ENCODE results near the gene AHCYL2. TPM values are rescaled to one million over a fixed set of nuclear protein-coding genes. Genes with fewer than 3 reads are reported as not detected.
"Not testable (repeated sequence)": the region's sequence is repeated elsewhere in the genome, so short reads cannot be mapped to it uniquely, and the experiment has no call there.

The AHCYL2 gene
- total and polyA plus RNA-seq, 4 donors, result 7.9 to 19.9 (median 10.9) TPM

DNA sequence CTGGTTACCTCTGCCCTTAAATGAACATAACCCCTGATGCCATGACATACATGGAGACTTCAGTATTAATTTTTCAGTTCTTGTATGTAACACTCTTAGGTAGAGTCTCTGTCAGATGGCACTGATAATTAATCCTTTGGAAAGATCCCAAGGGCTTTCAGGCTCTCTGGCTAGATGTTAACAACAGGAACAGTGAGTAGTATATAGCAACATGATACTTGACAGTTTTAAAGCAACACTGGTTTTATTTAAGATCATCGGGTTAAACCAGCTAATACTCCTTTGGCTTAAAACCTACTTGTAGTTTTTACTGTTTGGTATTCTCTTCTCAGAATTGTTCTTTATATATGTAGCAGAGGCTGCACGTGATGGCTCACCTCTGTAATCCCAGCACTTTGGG, 27.3 kb downstream of the AHCYL2 start:
- no peaks in the 10 kb centered on the region for H3K9me3 ChIP-seq (ENCODE audit: control insufficient read depth, low read length)
- no peaks in the 10 kb centered on the region for H3K27me3 ChIP-seq (ENCODE audit: control insufficient read depth in 1 of 2, insufficient read depth in 2 of 2, low read length in 1 of 2)
- no peak overlapping the region for H3K4me3 ChIP-seq (ENCODE audit: low read length in 2 of 2)
- ATAC-seq (ENCODE audit: low FRiP score) (no peak), DNase-seq (no peak)
- H3K36me3 ChIP-seq (ENCODE audit: control insufficient read depth in 1 of 2, insufficient read depth in 2 of 2, low read length in 1 of 2), result no peaks in the 10 kb centered on the region
- no peak overlapping the region for H3K27ac ChIP-seq (ENCODE audit: low read depth in 1 of 2, low read length in 2 of 2)
- 82 to 83% methylated on average over 2 of the region's 2 CpGs for WGBS, 2 donors
- intact Hi-C loops (cut with DNase I), result no loop called here
- H3K4me1 ChIP-seq (ENCODE audit: control insufficient read depth in 1 of 2, insufficient read depth in 2 of 2, low read length in 2 of 2), result no peaks in the 10 kb centered on the region

GRCh38 chr7:129252603-129253002, 27.8 kb downstream of the AHCYL2 start:
- 88 to 93% methylated on average over 5 of the region's 5 CpGs for WGBS, 2 donors
- not testable (repeated sequence) for H3K36me3 ChIP-seq (ENCODE audit: control insufficient read depth in 1 of 2, insufficient read depth in 2 of 2, low read length in 1 of 2)

GRCh38 chr7:129255800-129256199, 31.0 kb downstream of the AHCYL2 start:
- Histone ChIP-seq H3K9me3 (ENCODE audit: control insufficient read depth, low read length) (no peaks in the 10 kb centered on the region), H3K27ac (ENCODE audit: low read depth in 1 of 2, low read length in 2 of 2) (no peak overlapping the region), H3K27me3 (ENCODE audit: control insufficient read depth in 1 of 2, insufficient read depth in 2 of 2, low read length in 1 of 2) (no peaks in the 10 kb centered on the region), H3K4me3 (ENCODE audit: low read length in 2 of 2) (no peak overlapping the region), H3K36me3 (ENCODE audit: control insufficient read depth in 1 of 2, insufficient read depth in 2 of 2, low read length in 1 of 2) (no peaks in the 10 kb centered on the region), H3K4me1 (ENCODE audit: control insufficient read depth in 1 of 2, insufficient read depth in 2 of 2, low read length in 2 of 2) (no peaks in the 10 kb centered on the region)
- intact Hi-C loops (cut with DNase I), result no loop called here
- 91 to 92% methylated on average over 4 of the region's 4 CpGs for WGBS, 2 donors
- no peak for ATAC-seq (ENCODE audit: low FRiP score)
- no peak for DNase-seq

More at GRCh38 chr7:129252603-129253002, 27.8 kb downstream of the AHCYL2 start:
- DNase-seq; ATAC-seq (ENCODE audit: low FRiP score); intact Hi-C loops (cut with DNase I); H3K4me1 ChIP-seq (ENCODE audit: control insufficient read depth in 1 of 2, insufficient read depth in 2 of 2, low read length in 2 of 2); H3K27me3 ChIP-seq (ENCODE audit: control insufficient read depth in 1 of 2, insufficient read depth in 2 of 2, low read length in 1 of 2); H3K9me3 ChIP-seq (ENCODE audit: control insufficient read depth, low read length); H3K4me3 ChIP-seq (ENCODE audit: low read length in 2 of 2); H3K27ac ChIP-seq (ENCODE audit: low read depth in 1 of 2, low read length in 2 of 2): not testable (repeated sequence)

- H3K27ac ChIP-seq (ENCODE audit: low read depth in 1 of 2, low read length in 2 of 2), result no peak overlapping the region
- DNase-seq, result no peak
- H3K27me3 ChIP-seq (ENCODE audit: control insufficient read depth in 1 of 2, insufficient read depth in 2 of 2, low read length in 1 of 2), result no peaks in the 10 kb centered on the region
- no peak overlapping the region for H3K4me3 ChIP-seq (ENCODE audit: low read length in 2 of 2)
- ATAC-seq (ENCODE audit: low FRiP score), result no peak
- H3K36me3 ChIP-seq (ENCODE audit: control insufficient read depth in 1 of 2, insufficient read depth in 2 of 2, low read length in 1 of 2), result no peaks in the 10 kb centered on the region
- H3K9me3 ChIP-seq (ENCODE audit: control insufficient read depth, low read length), result no peaks in the 10 kb centered on the region
- intact Hi-C loops (cut with DNase I), result no loop called here
- 86 to 95% methylated on average over 2 of the region's 2 CpGs for WGBS, 2 donors
- H3K4me1 ChIP-seq (ENCODE audit: control insufficient read depth in 1 of 2, insufficient read depth in 2 of 2, low read length in 2 of 2), result no peaks in the 10 kb centered on the region
Observed at GRCh38 chr7:129256221-129256620, 31.4 kb downstream of the AHCYL2 start.

- no peak for DNase-seq
- H3K9me3 ChIP-seq (ENCODE audit: control insufficient read depth, low read length), result no peaks in the 10 kb centered on the region
- intact Hi-C loops (cut with DNase I), result no loop called here
Observed at GRCh38 chr7:129257168-129257567, 32.3 kb downstream of the AHCYL2 start.

GRCh38 chr7:129258649-129259389, 34.0 kb downstream of the AHCYL2 start:
- Histone ChIP-seq H3K36me3 (ENCODE audit: control insufficient read depth in 1 of 2, insufficient read depth in 2 of 2, low read length in 1 of 2) (no peaks in the 10 kb centered on the region), H3K4me1 (ENCODE audit: control insufficient read depth in 1 of 2, insufficient read depth in 2 of 2, low read length in 2 of 2) (no peaks in the 10 kb centered on the region), H3K27ac (ENCODE audit: low read depth in 1 of 2, low read length in 2 of 2) (no peak overlapping the region), H3K4me3 (ENCODE audit: low read length in 2 of 2) (no peak overlapping the region), H3K27me3 (ENCODE audit: control insufficient read depth in 1 of 2, insufficient read depth in 2 of 2, low read length in 1 of 2) (no peaks in the 10 kb centered on the region), H3K9me3 (ENCODE audit: control insufficient read depth, low read length) (no peaks in the 10 kb centered on the region)
- ATAC-seq (ENCODE audit: low FRiP score) (no peak), DNase-seq (no peak)
- WGBS, 2 donors, result 70 to 78% methylated on average over 4 of the region's 4 CpGs
- intact Hi-C loops (cut with DNase I), result no loop called here

More at GRCh38 chr7:129257168-129257567, 32.3 kb downstream of the AHCYL2 start:
- H3K27me3 ChIP-seq (ENCODE audit: control insufficient read depth in 1 of 2, insufficient read depth in 2 of 2, low read length in 1 of 2), result no peaks in the 10 kb centered on the region
- no peaks in the 10 kb centered on the region for H3K4me1 ChIP-seq (ENCODE audit: control insufficient read depth in 1 of 2, insufficient read depth in 2 of 2, low read length in 2 of 2)
- no peak overlapping the region for H3K4me3 ChIP-seq (ENCODE audit: low read length in 2 of 2)
- H3K27ac ChIP-seq (ENCODE audit: low read depth in 1 of 2, low read length in 2 of 2), result no peak overlapping the region
- ATAC-seq (ENCODE audit: low FRiP score), result no peak
- H3K36me3 ChIP-seq (ENCODE audit: control insufficient read depth in 1 of 2, insufficient read depth in 2 of 2, low read length in 1 of 2), result no peaks in the 10 kb centered on the region

- no peaks in the 10 kb centered on the region for H3K27me3 ChIP-seq (ENCODE audit: control insufficient read depth in 1 of 2, insufficient read depth in 2 of 2, low read length in 1 of 2)
- intact Hi-C loops (cut with DNase I), result no loop called here
- ATAC-seq (ENCODE audit: low FRiP score) (no peak), DNase-seq (no peak)
- H3K4me3 ChIP-seq (ENCODE audit: low read length in 2 of 2), result no peak overlapping the region
- H3K27ac ChIP-seq (ENCODE audit: low read depth in 1 of 2, low read length in 2 of 2), result no peak overlapping the region
- no peaks in the 10 kb centered on the region for H3K9me3 ChIP-seq (ENCODE audit: control insufficient read depth, low read length)
- H3K36me3 ChIP-seq (ENCODE audit: control insufficient read depth in 1 of 2, insufficient read depth in 2 of 2, low read length in 1 of 2), result no peaks in the 10 kb centered on the region
- H3K4me1 ChIP-seq (ENCODE audit: control insufficient read depth in 1 of 2, insufficient read depth in 2 of 2, low read length in 2 of 2), result no peaks in the 10 kb centered on the region
- 78 to 85% methylated on average over 2 of the region's 2 CpGs for WGBS, 2 donors
Observed at GRCh38 chr7:129262324-129262723, 37.5 kb downstream of the AHCYL2 start.

DNA sequence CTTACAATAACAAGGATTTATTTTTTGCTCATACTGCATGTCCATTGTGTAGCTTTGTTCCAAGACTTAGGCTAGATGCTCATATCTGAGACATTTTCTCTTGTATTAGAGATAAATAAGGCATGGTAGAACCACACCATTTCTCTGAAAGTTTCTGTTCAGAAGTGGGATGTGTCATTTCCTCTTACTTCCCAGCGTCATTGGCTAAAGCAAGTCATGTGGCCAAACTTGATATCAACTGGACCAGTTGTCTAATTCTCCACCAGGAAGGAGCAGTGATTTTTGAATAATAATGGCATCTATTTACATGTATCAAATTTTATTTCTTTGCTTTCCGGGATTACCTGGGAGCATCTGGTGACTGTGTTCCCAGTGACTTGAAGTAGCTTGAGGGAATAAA, 38.3 kb downstream of the AHCYL2 start:
- ATAC-seq (ENCODE audit: low FRiP score) (no peak), DNase-seq (no peak)
- no peak overlapping the region for H3K27ac ChIP-seq (ENCODE audit: low read depth in 1 of 2, low read length in 2 of 2)
- no peaks in the 10 kb centered on the region for H3K4me1 ChIP-seq (ENCODE audit: control insufficient read depth in 1 of 2, insufficient read depth in 2 of 2, low read length in 2 of 2)
- WGBS, 2 donors, result 93 to 96% methylated on average over 2 of the region's 2 CpGs
- no peaks in the 10 kb centered on the region for H3K9me3 ChIP-seq (ENCODE audit: control insufficient read depth, low read length)
- no peak overlapping the region for H3K4me3 ChIP-seq (ENCODE audit: low read length in 2 of 2)
- intact Hi-C loops (cut with DNase I), result no loop called here
- H3K27me3 ChIP-seq (ENCODE audit: control insufficient read depth in 1 of 2, insufficient read depth in 2 of 2, low read length in 1 of 2), result no peaks in the 10 kb centered on the region
- no peaks in the 10 kb centered on the region for H3K36me3 ChIP-seq (ENCODE audit: control insufficient read depth in 1 of 2, insufficient read depth in 2 of 2, low read length in 1 of 2)

- 55 to 67% methylated on average over 4 of the region's 4 CpGs for WGBS, 2 donors
- no peak for DNase-seq
- no peaks in the 10 kb centered on the region for H3K27me3 ChIP-seq (ENCODE audit: control insufficient read depth in 1 of 2, insufficient read depth in 2 of 2, low read length in 1 of 2)
- ATAC-seq (ENCODE audit: low FRiP score), result no peak
- no peaks in the 10 kb centered on the region for H3K36me3 ChIP-seq (ENCODE audit: control insufficient read depth in 1 of 2, insufficient read depth in 2 of 2, low read length in 1 of 2)
- intact Hi-C loops (cut with DNase I), result no loop called here
- H3K4me3 ChIP-seq (ENCODE audit: low read length in 2 of 2), result no peak overlapping the region
- no peaks in the 10 kb centered on the region for H3K9me3 ChIP-seq (ENCODE audit: control insufficient read depth, low read length)
- H3K27ac ChIP-seq (ENCODE audit: low read depth in 1 of 2, low read length in 2 of 2), result no peak overlapping the region
- H3K4me1 ChIP-seq (ENCODE audit: control insufficient read depth in 1 of 2, insufficient read depth in 2 of 2, low read length in 2 of 2), result no peaks in the 10 kb centered on the region
Observed at GRCh38 chr7:129264534-129264933, 39.7 kb downstream of the AHCYL2 start.

All from aorta (tissue), 5 donors.